ENCODE data around the gene SKIC2. TPM values are rescaled to one million over a fixed set of nuclear protein-coding genes. Genes with fewer than 3 reads are reported as not detected.

Gene SKIC2
- total and polyA plus RNA-seq, 2 of the 4 experiments (the other 2 are of a cell fraction): 30.6 to 46.0 TPM

DNA sequence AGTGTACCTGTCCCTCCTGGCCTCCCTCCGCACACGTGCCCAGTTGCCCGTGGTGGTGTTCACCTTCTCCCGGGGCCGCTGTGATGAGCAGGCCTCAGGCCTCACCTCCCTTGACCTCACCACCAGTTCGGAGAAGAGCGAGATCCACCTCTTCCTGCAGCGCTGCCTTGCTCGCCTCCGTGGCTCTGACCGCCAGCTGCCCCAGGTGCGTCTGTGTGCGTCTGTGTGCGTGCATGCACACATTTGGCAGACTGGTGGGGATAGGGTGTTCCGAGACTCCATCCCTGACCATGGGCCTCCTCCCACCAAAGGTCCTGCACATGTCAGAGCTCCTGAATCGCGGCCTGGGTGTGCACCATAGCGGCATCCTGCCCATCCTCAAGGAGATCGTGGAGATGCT is 4.9 kb downstream of the SKIC2 start:
- no TSS peak for BruUV-seq (replicated peaks)
- Histone ChIP-seq H3K9me3 (ENCODE audit: control insufficient read depth, insufficient read depth, low read length) (no peaks in the 10 kb centered on the region), H2AK9ac (replicated peaks; ENCODE audit: low read depth, low read length, poor library complexity) (no peak overlapping the region), H3K4me2 (ENCODE audit: low read depth, low read length) (no peak overlapping the region), H3K23ac (ENCODE audit: low read depth, low read length) (no peak overlapping the region), H3K18ac (ENCODE audit: low read depth, low read length) (no peak overlapping the region), H3K4ac (ENCODE audit: low read depth, low read length) (no peak overlapping the region), H3K56ac (ENCODE audit: extremely low read depth, insufficient read depth, low read length) (no peak overlapping the region), H2BK20ac (ENCODE audit: low read depth, low read length) (no peak overlapping the region), H3K27ac (ENCODE audit: insufficient read depth, low read length) (no peak overlapping the region), H2BK5ac (ENCODE audit: low read depth, low read length, poor library complexity, severe bottlenecking) (no peak overlapping the region), H2AK5ac (ENCODE audit: low read depth, low read length) (no peak overlapping the region), H3K4me3 (ENCODE audit: insufficient read depth, low read depth, low read length) (no peak overlapping the region), H3K9ac (ENCODE audit: low read depth, low read length) (no peak overlapping the region), H4K8ac (ENCODE audit: low read depth in 2 of 2, low read length in 2 of 2) (no peak overlapping the region), H4K91ac (ENCODE audit: insufficient read depth, low read depth, low read length) (no peak overlapping the region), H3K27me3 (ENCODE audit: control insufficient read depth, insufficient read depth, low read length) (no peaks in the 10 kb centered on the region), H3K14ac (replicated peaks; ENCODE audit: low read depth, low read length) (no peak overlapping the region), H2AFZ (replicated peaks; ENCODE audit: low read length, poor library complexity) (no peak overlapping the region), H4K20me1 (ENCODE audit: insufficient read depth, low read length) (no peaks in the 10 kb centered on the region), H3K9me1 (ENCODE audit: insufficient read depth, low read length) (peaks cover 7% of the 10 kb centered on the region), H3K79me1 (ENCODE audit: low read depth in 1 of 2, low read length in 2 of 2) (peaks cover 14 to 31% of the 10 kb centered on the region in 2 experiments), H2BK15ac (ENCODE audit: low read depth, low read length) (no peak overlapping the region), H3K36me3 (ENCODE audit: control insufficient read depth, insufficient read depth, low read length) (peaks cover 69% of the 10 kb centered on the region), H3K4me1 (ENCODE audit: control insufficient read depth, insufficient read depth, low read length) (peaks cover 6% of the 10 kb centered on the region; the same call in 1 of the 2 replicates), H2BK120ac (ENCODE audit: low read depth, low read length) (no peak overlapping the region), H4K5ac (ENCODE audit: low read depth, low read length) (no peak overlapping the region)
- dilution Hi-C loops (cut with HindIII; ENCODE audit: low sequenced_read_pairs, unreplicated experiment): no loop called here
- POLR2A ChIA-PET (ENCODE audit: unreplicated experiment): no interaction called here
- intact Hi-C loops (cut with micrococcal nuclease): no loop called here
- TF ChIP-seq BHLHE40 (IDR thresholded peaks at IDR 0.05; ENCODE audit: low read depth, low read length) (no peak), RAD21 (IDR thresholded peaks at IDR 0.05; ENCODE audit: low read length) (no peak), MAZ (IDR thresholded peaks at IDR 0.05; ENCODE audit: borderline replicate concordance, low read depth, low read length) (no peak), FOS (IDR thresholded peaks at IDR 0.05; ENCODE audit: low read depth, low read length) (no peak), ELK1 (IDR thresholded peaks at IDR 0.05; ENCODE audit: borderline replicate concordance, low read depth, low read length) (no peak), CHD1 (IDR thresholded peaks at IDR 0.05; ENCODE audit: low read depth, low read length) (no peak), SMC3 (IDR thresholded peaks at IDR 0.05; ENCODE audit: low read depth, low read length) (no peak), MXI1 (IDR thresholded peaks at IDR 0.05; ENCODE audit: borderline replicate concordance, low read depth, low read length) (no peak), RFX5 (IDR thresholded peaks at IDR 0.05; ENCODE audit: low read depth, low read length) (no peak), NFE2L2 (IDR thresholded peaks at IDR 0.05; ENCODE audit: low read depth, low read length) (no peak)
- TF ChIP-seq, protein P1, sequence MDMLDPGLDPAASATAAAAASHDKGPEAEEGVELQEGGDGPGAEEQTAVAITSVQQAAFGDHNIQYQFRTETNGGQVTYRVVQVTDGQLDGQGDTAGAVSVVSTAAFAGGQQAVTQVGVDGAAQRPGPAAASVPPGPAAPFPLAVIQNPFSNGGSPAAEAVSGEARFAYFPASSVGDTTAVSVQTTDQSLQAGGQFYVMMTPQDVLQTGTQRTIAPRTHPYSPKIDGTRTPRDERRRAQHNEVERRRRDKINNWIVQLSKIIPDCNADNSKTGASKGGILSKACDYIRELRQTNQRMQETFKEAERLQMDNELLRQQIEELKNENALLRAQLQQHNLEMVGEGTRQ (IDR thresholded peaks at IDR 0.05; ENCODE audit: low read depth, low read length): no peak
- ATAC-seq (ENCODE audit: low read depth): no peak
- CTCF ChIA-PET: no interaction called here
- WGBS, 2 experiments (ENCODE audit: extremely low coverage in 2 of 2, insufficient read length in 1 of 2): 97% methylated on average over 5 of the region's 19 CpGs; no CpG with 5 or more reads in 1 of the 2 experiments
- no peak for DNase-seq
- in situ Hi-C loops (cut with MboI; ENCODE audit: low sequenced_read_pairs): no loop called here
